GM12878 (cell line): ENCODE data around the gene ARCN1. TPM values are rescaled to one million over a fixed set of nuclear protein-coding genes. Genes with fewer than 3 reads are reported as not detected.

Experiments
- ATAC-seq: fragments of 200-7000 bp; cut with Tn5 transposase; 3 replicates; pipeline ENCODE4 v1.9.1; 2020; ENCODE audit warnings: mild to moderate bottlenecking, moderate library complexity
- BruUV-seq: library from RNA; stranded (reverse); fragments of 400-500 nt; replicated peaks from 2 replicates; lab custom pipeline; 2021; lab: Mats Ljungman, UMichigan
- CTCF ChIA-PET: fragments of 300-600 bp; sonication (Branson Sonifier 250); formaldehyde crosslinking; extraction: SDS; loops from one replicate; lab custom pipeline; 2021; ENCODE audit warnings: inconsistent platforms; lab: Yijun Ruan, JAX
- POLR2A ChIA-PET: fragments of 350-600 bp; formaldehyde crosslinking; extraction: SDS; loops from one replicate; lab custom pipeline; 2021; ENCODE audit warnings: inconsistent platforms; lab: Charles Lee
- RAD21 ChIA-PET: fragments of 300-600 bp; sonication (Branson Sonifier 250); formaldehyde crosslinking; loops from one replicate; lab custom pipeline; 2023; ENCODE audit warnings: antibody characterized with exemption; ENCODE audit not compliant: unreplicated experiment; lab: Charles Lee
- SMC1A ChIA-PET: fragments of 300-600 bp; sonication (Branson Sonifier 250); formaldehyde crosslinking; loops from one replicate; lab custom pipeline; 2023; ENCODE audit not compliant: unreplicated experiment, uncharacterized antibody; lab: Charles Lee
- DNase-seq: peaks from one replicate; pipeline ENCODE4 v3.0.0-alpha.2; 2011; ENCODE audit warnings: low read depth, low spot score
- FAIRE-seq: peaks from 3 replicates; lab custom pipeline; 2011; peaks lifted over from hg19 to GRCh38; lab: Jason Lieb, UNC
- H2AFZ ChIP-seq: 2 replicates; pipeline ENCODE4 v1.6.0; 2011; ENCODE audit warnings: low read depth, low read length, control low read depth; ENCODE audit not compliant: control insufficient read depth
- H3K27ac ChIP-seq: 2 replicates; pipeline ENCODE4 v1.5.1; 2011; ENCODE audit warnings: control low read depth; ENCODE audit not compliant: control insufficient read depth, insufficient read depth
- H3K27me3 ChIP-seq, 2 experiments: replicated peaks in 1 of 2; 2 replicates each; pipeline versions ENCODE4 v1.6.0 to v1.6.1; 2011; ENCODE audit warnings: low read length in 1 of 2; ENCODE audit not compliant: control insufficient read depth in 2 of 2, insufficient read depth in 2 of 2
- H3K36me3 ChIP-seq, 2 experiments: 2 replicates each; pipeline ENCODE4 v1.5.1; 2011; ENCODE audit warnings: low read length in 1 of 2; ENCODE audit not compliant: control insufficient read depth in 2 of 2, insufficient read depth in 2 of 2
- H3K4me1 ChIP-seq: 2 replicates; pipeline ENCODE4 v1.6.1; 2011; ENCODE audit warnings: mild to moderate bottlenecking, low read length, moderate library complexity, mixed read lengths; ENCODE audit not compliant: control insufficient read depth, insufficient read depth
- H3K4me2 ChIP-seq: 2 replicates; pipeline ENCODE4 v1.6.0; 2011; ENCODE audit warnings: control low read depth; ENCODE audit not compliant: control insufficient read depth, insufficient read depth
- H3K4me3 ChIP-seq: fragments of 200-600 bp; sonication (generic); 2 replicates; pipeline ENCODE4 v1.5.1; 2016
- H3K79me2 ChIP-seq: 2 replicates; pipeline ENCODE4 v1.6.0; 2011; ENCODE audit warnings: low read length; ENCODE audit not compliant: control insufficient read depth, insufficient read depth
- H3K9ac ChIP-seq: 2 replicates; pipeline ENCODE4 v1.8.0; 2011; ENCODE audit warnings: low read length, control low read depth, mixed read lengths; ENCODE audit not compliant: control insufficient read depth, insufficient read depth
- H3K9me3 ChIP-seq: replicated peaks from 3 replicates; pipeline ENCODE4 v1.5.1; 2011; ENCODE audit warnings: mild to moderate bottlenecking, low read length; ENCODE audit not compliant: control insufficient read depth, insufficient read depth
- H4K20me1 ChIP-seq: 2 replicates; pipeline ENCODE4 v1.6.0; 2011; ENCODE audit not compliant: control insufficient read depth, insufficient read depth
- STAT1 ChIP-seq: fragments of 450-650 bp; conservative IDR thresholded peaks from 2 replicates; pipeline ENCODE4 v1.6.1; 2014; ENCODE audit warnings: antibody characterized with exemption, mild to moderate bottlenecking
- WGBS: methylation state at CpG from one replicate; pipeline ENCODE4 v1.1.6; 2016; ENCODE audit warnings: low lambda C conversion rate; ENCODE audit not compliant: insufficient replicate concordance, insufficient coverage; ENCODE audit errors: missing lambda C conversion rate; 5-methylcytosine and 5-hydroxymethylcytosine counted together
- in situ Hi-C: fragments of 300-500 bp; cut with MboI; formaldehyde crosslinking; loops from 9 replicates; pipeline ENCODE4 v1.14.3; 2018; ENCODE audit warnings: mixed read lengths
- intact Hi-C: fragments of 100-400 bp; cut with micrococcal nuclease; formaldehyde crosslinking; loops from one replicate; pipeline ENCODE4 v1.14.2; 2022; ENCODE audit not compliant: unreplicated experiment
- polyA plus RNA-seq, 11 experiments: library from polyadenylated mRNA; depleted of rRNA in 4 of 11; unstranded in 6 of 11; stranded (reverse) in 5 of 11; fragments of >200 nt; fragmentation: Nextera tagmentation in 4 of 11; fragmentation: Illumina TruSeq in 1 of 11; extraction: Ambion mirVana in 4 of 11; extraction: Trizol in 1 of 11; gene quantifications; 1 replicate in 1 of 11; 2 replicates in 10 of 11; pipeline versions ENCODE4 v1.2.1 to v1.2.3, GENCODE V29; 2011 to 2016; ENCODE audit warnings: inconsistent platforms in 2 of 11, missing spikeins in 2 of 11, low read depth in 1 of 11
- total RNA-seq, 4 experiments: library from RNA; depleted of rRNA in 3 of 4; stranded (reverse); fragments of >200 nt in 3 of 4; fragmentation: Illumina TruSeq in 1 of 4; extraction: Trizol in 1 of 4; gene quantifications; 2 replicates each; pipeline versions ENCODE4 v1.2.1 to v1.2.3, GENCODE V29; 2013 to 2021
- TF ChIP-seq, protein P1 (sequence below): IDR thresholded peaks from 2 replicates; pipeline ENCODE4 v1.6.1; 2012; ENCODE audit warnings: mild to moderate bottlenecking, low read depth, low read length

Gene ARCN1
- total and polyA plus RNA-seq, 10 of the 15 experiments (the other 5 are each of a cell fraction or from before 2014, with no cell fraction given) = 33.3 to 172 (median 106) TPM

DNA sequence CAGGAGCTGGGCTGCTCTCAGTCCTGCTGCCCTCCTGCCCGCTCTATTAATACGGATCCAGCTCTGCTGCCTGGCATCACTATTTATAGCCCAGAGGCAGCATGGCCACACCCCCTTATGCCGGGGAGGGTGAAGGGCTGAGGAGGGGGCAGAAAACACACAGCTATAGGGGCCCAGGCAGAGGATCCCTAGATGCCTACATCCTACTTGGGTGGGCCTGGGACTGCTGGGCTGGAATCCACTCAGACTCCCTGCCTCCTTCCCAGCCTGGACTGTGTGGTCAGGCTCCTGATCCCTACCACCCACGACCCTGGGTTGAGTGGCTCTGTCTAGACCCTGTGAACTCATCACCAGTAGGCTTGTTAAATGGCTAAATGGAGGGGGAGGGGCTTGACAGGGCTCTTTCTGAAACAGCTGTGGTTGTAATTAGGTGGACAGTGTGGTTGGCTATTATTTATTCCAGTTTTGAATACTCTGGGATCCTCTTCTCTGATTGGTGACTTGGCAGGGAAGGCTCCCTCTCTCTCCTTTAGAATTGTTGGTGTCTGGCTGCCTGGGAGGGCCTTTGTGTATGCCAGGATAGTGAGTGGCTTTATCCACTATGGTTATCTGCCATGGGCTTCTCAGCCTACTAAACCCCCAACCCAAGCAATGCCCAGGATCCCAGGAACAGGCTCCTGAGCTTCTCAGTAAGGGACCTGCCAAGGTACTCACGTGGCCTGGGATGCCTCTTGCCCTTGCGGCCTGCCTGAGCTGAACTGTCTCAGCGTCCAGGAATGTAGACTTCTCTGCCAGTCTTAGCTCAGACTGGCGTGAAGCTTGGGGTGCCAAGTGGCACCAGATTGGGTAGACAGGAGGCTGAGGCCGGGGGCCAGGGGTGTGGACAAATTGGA lies 50.4 kb downstream of the ARCN1 start:
- FAIRE-seq (no peak), DNase-seq (no peak), ATAC-seq (no peak)
- H3K9ac ChIP-seq = no peak overlapping the region
- no TSS peak for BruUV-seq
- no peaks in the 10 kb centered on the region for H3K79me2 ChIP-seq
- H3K36me3 ChIP-seq = no peaks in the 10 kb centered on the region
- ChIA-PET SMC1A (no interaction called here), RAD21 (interaction anchor here (0.7 kb wide), 1 partner anchor 29 kb away, joined by 3 read pairs; no protein-coding TSS in a partner anchor), POLR2A (interaction anchor here (0.6 kb wide), 1 partner anchor 24 kb away, joined by 4 read pairs; no protein-coding TSS in a partner anchor), CTCF (no interaction called here)
- H3K9me3 ChIP-seq = no peaks in the 10 kb centered on the region
- no peaks in the 10 kb centered on the region for H4K20me1 ChIP-seq
- intact Hi-C loops (no loop called here), in situ Hi-C loops (no loop called here)
- H3K4me2 ChIP-seq = no peak overlapping the region
- no peak overlapping the region for H2AFZ ChIP-seq
- no peak overlapping the region for H3K27ac ChIP-seq
- no peak overlapping the region for H3K4me3 ChIP-seq
- WGBS = 41% methylated on average over 9 of the region's 9 CpGs
- no peak for TF ChIP-seq STAT1
- TF ChIP-seq, protein P1, sequence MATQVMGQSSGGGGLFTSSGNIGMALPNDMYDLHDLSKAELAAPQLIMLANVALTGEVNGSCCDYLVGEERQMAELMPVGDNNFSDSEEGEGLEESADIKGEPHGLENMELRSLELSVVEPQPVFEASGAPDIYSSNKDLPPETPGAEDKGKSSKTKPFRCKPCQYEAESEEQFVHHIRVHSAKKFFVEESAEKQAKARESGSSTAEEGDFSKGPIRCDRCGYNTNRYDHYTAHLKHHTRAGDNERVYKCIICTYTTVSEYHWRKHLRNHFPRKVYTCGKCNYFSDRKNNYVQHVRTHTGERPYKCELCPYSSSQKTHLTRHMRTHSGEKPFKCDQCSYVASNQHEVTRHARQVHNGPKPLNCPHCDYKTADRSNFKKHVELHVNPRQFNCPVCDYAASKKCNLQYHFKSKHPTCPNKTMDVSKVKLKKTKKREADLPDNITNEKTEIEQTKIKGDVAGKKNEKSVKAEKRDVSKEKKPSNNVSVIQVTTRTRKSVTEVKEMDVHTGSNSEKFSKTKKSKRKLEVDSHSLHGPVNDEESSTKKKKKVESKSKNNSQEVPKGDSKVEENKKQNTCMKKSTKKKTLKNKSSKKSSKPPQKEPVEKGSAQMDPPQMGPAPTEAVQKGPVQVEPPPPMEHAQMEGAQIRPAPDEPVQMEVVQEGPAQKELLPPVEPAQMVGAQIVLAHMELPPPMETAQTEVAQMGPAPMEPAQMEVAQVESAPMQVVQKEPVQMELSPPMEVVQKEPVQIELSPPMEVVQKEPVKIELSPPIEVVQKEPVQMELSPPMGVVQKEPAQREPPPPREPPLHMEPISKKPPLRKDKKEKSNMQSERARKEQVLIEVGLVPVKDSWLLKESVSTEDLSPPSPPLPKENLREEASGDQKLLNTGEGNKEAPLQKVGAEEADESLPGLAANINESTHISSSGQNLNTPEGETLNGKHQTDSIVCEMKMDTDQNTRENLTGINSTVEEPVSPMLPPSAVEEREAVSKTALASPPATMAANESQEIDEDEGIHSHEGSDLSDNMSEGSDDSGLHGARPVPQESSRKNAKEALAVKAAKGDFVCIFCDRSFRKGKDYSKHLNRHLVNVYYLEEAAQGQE = no peak
- H3K4me1 ChIP-seq = no peaks in the 10 kb centered on the region
- H3K27me3 ChIP-seq = peaks cover 5 to 6% of the 10 kb centered on the region in 2 experiments
